Measurements from ENCODE around the gene CPAMD8.

Gene CPAMD8

DNA sequence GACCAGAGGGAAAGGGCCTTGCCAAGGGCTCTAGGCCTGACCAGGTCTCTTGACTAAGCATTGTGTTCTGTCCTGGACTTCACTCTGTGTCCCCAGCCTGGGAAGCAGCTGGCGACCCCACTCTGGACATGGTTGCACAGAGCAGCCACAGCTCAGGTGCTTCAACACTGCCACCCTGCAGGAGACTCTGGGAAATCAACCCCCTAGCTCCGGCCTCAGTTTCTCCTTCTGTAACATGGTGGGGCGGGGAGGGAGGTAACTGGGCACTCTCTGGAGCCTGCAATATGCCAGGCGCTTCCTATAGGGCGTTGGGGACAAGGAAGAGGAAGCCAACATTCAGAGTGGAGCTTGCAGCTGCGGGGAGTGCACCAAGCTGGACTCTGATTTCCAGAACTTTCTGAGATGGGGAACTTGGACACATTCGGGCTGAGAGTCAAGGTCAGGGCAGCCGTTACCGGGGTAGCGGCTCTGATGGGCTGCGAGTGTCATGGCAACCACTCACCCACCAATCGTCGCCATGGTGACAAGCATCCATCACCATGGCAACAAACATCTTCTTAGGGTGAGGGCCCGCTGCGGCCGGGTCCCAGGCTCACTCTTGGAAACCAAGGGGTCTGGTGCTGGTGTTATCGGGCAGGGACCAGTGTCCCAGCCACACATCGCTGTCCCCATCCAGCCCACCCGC, 125.0 kb downstream of the CPAMD8 start:
- DNase-seq (ENCODE audit: extremely low read depth, low read depth): no peak
- TF ChIP-seq, protein P1, sequence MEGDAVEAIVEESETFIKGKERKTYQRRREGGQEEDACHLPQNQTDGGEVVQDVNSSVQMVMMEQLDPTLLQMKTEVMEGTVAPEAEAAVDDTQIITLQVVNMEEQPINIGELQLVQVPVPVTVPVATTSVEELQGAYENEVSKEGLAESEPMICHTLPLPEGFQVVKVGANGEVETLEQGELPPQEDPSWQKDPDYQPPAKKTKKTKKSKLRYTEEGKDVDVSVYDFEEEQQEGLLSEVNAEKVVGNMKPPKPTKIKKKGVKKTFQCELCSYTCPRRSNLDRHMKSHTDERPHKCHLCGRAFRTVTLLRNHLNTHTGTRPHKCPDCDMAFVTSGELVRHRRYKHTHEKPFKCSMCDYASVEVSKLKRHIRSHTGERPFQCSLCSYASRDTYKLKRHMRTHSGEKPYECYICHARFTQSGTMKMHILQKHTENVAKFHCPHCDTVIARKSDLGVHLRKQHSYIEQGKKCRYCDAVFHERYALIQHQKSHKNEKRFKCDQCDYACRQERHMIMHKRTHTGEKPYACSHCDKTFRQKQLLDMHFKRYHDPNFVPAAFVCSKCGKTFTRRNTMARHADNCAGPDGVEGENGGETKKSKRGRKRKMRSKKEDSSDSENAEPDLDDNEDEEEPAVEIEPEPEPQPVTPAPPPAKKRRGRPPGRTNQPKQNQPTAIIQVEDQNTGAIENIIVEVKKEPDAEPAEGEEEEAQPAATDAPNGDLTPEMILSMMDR (IDR thresholded peaks at IDR 0.05; ENCODE audit: low read depth, low read length): no peak

GRCh38 chr19:16899566-16900075, 127.0 kb downstream of the CPAMD8 start:
- DNase-seq (ENCODE audit: extremely low read depth, low read depth): no peak

DNA sequence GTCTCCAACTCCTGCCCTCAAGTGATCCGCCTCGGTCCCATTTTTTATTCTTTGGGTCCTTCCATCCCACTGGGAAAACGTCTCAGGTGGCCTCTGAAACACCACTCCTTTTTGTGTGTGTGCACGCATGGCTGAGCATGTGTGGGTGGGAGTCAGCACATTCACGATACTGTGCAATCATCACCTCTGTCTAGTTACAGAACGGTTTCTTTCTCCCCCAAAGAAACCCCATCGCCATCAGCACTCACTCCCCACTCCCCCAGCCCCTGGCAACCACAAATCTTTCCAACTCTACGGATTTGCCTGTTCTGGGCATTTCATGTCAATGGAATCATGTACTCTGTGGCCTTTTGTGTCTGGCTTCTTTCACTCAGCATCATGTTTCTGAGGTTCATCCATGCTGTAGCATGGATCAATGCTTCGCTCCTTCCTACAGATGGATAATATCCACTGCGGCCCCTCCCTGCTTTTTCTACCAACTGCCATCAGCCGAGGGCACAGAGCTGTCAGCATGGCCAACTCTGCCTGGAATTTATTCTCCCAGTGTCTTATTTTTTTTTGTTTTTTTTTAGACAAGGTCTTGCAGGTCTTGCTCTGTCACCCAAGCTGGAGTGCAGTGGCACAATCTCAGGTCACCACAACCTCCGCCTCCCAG, 128.1 kb downstream of the CPAMD8 start:
- no peak for DNase-seq (ENCODE audit: extremely low read depth, low read depth)
- TF ChIP-seq, protein P1 (IDR thresholded peaks at IDR 0.05; ENCODE audit: low read depth, low read length): no peak

More at GRCh38 chr19:16899566-16900075, 127.0 kb downstream of the CPAMD8 start:
- TF ChIP-seq, protein P1 (IDR thresholded peaks at IDR 0.05; ENCODE audit: low read depth, low read length): peak; percentile 49

- DNase-seq (ENCODE audit: extremely low read depth, low read depth): no peak
Measured at GRCh38 chr19:16897856-16898161, 128.8 kb downstream of the CPAMD8 start.

GRCh38 chr19:16897029-16897855, 129.4 kb downstream of the CPAMD8 start:
- DNase-seq (ENCODE audit: extremely low read depth, low read depth): peak; percentile 94
- TF ChIP-seq, protein P1 (IDR thresholded peaks at IDR 0.05; ENCODE audit: low read depth, low read length): no peak

More at GRCh38 chr19:16897856-16898161, 128.8 kb downstream of the CPAMD8 start:
- TF ChIP-seq, protein P1 (IDR thresholded peaks at IDR 0.05; ENCODE audit: low read depth, low read length): no peak

DNA sequence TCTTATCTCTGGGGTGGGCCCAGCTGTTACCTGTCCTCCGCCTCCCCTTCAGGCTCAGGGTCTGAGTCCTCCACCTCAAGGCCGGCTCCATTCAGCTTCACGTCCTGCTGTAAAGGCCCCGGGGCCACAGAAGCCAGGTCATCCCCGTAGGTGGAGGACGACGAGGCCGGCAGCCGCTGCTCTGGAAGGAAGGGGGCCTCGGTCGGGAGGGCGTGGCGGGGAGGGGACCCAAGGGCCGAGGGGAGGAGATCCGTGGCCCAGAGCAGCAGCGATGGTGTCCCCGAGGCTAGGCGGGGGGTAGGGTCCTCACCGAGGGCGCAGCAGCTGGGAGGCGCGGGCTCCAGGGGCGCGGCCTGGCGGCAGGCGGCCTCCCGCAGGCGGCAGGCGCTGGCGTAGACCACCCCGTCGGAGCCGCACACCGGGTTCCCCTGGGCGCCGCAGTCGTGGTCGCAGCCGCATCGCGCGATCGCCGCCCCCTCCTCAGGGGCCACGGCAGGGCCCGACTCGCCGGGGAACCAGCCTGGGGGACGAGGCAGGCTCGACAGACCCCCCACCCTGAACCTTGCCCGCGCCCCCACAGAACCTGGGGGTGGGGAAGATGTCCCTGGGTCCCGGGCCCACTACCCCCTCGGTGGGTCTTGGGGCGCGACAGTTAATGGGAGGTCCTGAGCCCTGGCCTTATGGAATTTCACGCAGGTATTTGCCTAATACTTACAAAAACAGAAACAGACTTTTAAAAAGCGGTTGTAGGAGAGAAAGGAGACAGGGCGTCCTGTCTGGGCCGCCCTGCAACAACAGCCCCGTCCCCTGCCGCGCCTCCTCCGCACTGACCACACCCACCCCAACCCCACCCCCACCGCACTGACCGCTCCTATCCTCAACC, 130.2 kb downstream of the CPAMD8 start:
- TF ChIP-seq, protein P1 (IDR thresholded peaks at IDR 0.05; ENCODE audit: low read depth, low read length): no peak
- no peak for DNase-seq (ENCODE audit: extremely low read depth, low read depth)
